Measurements from ENCODE around the gene NPY2R.

Gene NPY2R

GRCh38 chr4:155265113-155265512, 56.7 kb downstream of the NPY2R start:
- DNase-seq (ENCODE audit: low read depth) = no peak
- in situ Hi-C loops (cut with HindIII; ENCODE audit: low sequenced_read_pairs) = no loop called here
- TF ChIP-seq CTCF (IDR thresholded peaks at IDR 0.05; ENCODE audit: low read depth, low read length, missing control alignments) = no peak
- no peak overlapping the region for H3K4me3 ChIP-seq (ENCODE audit: low read depth, low read length)

Measured in astrocyte of the cerebellum (primary cell).